ENCODE results near the gene CYP19A1.

DNA sequence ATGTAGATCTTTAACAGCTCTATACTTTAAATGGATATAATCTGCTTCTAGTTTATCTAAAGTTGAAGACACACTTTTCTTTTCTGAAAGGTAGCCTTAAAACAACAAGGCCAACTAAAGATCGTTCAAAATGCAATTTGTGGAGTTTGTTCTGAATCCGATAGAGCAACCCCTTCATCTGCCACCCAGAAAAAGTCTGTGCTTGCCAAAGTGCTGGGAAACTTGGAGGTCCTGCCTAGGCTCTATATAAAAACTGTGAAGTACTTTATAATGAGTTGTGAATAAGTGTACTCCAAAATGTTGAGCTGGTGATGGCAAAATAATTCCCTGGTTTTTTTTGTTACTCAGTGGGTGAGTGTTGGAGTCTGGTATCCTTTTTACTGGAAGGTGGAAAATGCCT is 15.6 kb upstream of the CYP19A1 start:
- TF ChIP-seq CTCF (IDR thresholded peaks at IDR 0.05; ENCODE audit: low read depth, low read length, poor library complexity, severe bottlenecking) = no peak
- TF ChIP-seq EZH2phosphoT487 (IDR thresholded peaks at IDR 0.05; ENCODE audit: borderline replicate concordance, low read length) = no peak
